NCI-H526 (cell line): ENCODE data around the gene BAHCC1.
A peak's percentile ranks its signal among the peaks of the same experiment; 100 is the strongest.

ENCODE experiments used
- DNase-seq, 2 experiments: peaks; one replicate each; lab custom pipeline; 2025; lab: John Stamatoyannopoulos, UW

BAHCC1 gene

DNA sequence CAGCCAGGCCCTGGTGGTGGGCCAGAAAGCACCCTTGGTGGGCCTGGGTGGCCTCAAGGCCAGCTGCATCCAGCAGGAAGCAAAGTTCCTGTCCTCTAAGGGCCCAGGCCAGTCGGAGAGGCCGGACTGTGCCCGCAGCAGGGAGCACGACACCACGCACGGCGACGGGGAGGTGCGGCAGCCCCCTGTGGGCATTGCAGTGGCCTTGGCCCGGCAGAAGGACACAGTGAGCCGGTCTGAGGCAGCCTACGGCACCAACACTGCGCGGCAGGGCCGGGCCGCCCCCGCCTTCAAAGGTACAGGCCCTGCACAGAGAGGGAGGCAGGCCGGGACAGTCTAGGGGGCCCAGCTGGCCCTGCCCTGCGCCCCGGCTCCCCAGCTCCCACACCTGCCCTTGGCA lies 48.0 kb downstream of the BAHCC1 start:
- DNase-seq, result no peak

DNA sequence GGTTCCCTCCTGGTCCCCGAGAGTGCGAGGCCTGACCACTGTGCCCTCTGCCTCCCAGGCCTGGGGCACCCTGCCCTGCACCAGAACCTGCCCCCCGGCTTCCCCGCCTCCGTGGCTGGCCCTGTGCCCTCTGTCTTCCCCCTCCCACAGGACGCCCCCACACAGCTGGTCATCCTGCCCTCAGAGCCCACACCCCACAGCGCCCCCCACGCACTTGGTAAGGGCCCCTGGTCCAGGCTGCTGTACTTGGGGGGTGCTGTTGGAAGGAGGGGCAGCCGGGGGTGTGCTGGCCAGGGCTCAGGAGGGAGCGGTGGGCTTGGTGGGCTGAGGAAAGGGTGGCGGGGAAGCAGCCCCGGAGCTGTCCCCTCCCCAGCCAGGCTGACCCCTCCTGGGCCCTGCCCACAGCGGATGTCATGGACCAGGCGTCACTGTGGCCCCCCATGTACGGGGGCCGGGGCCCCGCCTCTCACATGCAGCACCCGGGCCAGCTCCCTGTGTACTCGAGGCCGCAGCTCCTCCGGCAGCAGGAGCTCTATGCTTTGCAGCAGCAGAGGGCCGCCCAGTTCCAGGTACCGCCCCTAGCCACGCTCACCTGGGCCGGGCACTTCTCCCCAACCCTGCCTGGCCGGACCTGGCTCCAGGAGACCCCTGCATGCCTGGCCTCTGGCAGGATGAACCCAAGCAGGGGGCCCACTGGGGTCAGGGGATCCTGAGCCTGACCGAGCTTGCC lies 49.5 kb downstream of the BAHCC1 start:
- DNase-seq, result no peak

DNA sequence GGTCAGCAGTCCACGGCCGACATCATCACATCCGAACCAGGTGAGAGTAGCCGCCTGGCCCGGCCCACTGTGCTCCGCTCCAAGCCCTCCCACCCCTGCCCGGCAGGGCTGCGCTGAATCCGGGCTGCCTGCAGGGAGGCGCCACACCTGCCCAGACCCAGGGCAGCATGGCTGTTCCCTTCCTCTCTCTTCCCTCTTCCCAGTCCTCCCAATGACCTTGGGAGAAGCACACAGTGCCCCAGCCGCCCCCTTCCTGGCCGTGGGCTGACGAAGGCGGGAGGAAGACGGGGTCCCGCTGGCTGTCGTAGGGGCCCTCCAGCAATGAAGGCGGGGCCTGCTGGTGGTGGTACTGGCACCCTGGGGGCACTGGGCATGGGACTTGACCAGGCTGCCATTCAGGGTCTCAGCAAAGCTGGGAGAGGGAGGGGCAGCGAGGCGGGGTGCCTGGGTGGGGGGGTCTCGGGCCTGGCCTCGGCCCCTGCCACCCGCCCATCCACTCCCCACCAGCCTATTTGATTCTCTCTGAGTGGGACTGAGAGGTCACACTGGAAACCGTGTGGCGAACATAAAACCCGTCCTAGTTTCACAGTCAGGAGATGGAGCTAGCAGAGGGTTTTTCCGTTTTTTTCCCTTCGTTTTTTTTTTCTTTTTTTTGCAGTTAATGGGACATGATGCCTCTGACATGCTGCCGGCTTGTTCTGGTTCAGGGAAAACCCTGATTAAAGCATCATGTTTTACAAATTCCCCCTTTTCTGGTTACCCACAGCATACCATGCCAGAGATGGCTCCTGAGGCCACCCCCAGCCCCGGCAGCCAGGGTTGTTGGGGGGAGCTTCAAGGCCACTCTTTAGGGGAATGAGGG lies 50.6 kb downstream of the BAHCC1 start:
- DNase-seq, result no peak

DNA sequence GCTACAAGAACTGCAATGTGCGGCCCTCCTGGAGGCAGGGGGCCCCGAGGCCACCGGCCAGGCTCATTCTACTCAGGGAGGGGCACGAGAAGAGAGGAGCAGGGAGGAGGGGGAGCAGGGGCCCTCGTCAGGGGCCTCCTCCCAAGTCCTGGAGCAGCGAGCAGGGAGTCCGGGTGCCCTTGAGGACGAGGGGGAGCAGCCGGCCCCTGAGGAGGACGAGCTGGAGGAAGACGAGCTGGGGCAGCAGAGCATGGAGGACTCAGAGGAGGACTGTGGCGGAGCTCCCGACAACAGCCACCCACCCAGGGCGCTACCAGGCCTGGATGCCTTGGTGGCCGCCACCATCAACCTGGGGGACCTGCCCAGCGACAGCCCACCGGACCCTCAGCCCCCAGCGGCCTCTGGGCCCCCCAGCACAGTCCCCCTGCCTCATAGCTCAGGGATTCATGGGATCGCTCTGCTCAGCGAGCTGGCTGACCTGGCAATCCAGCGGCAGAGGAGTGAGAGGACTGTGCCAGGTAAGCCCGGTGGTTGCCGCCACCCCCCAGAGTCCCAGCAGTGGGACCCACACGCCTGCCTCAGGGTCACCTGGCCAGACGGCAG lies 52.2 kb downstream of the BAHCC1 start:
- DNase-seq, result no peak

DNA sequence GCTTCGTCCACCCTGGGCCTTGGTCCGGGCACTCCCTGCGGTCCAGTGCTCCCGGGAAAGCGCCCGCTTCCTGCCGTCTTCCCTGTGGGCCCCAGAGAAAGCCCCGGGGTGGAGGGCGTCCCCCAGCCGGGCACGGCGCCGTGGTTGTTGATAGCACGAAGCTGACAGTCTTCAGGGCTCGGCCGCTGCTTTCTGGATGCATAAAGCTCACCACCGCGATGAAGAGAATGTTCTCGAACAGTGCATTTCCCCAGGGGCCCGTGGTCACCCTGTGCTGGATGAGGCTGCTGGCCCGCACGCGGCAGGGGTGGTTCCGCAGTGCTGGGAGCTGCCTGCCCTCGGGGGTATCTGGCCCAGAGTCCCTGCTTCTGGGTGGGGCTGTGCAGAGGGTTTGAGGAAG lies 53.2 kb downstream of the BAHCC1 start:
- no peak for DNase-seq

DNA sequence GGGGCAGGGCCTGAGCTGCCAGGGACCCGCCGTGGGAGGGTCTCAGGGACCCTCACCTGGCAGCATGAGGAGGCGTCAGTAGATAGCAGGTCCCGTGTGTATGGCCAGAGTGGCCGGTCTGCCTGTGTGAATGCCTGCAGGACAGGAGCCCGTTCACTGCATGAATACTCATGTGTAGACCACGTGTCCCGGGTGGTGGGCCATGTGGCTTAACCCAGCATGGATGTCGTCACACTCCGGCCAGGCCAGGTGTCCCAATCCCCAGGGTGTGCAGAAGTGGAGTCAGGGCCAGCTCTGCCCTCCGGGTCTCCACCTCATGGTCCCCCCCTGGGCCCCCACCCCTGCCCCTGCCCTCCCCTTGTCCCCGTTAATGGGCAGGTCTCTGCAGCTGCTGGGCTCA lies 53.7 kb downstream of the BAHCC1 start:
- no peak for DNase-seq

DNA sequence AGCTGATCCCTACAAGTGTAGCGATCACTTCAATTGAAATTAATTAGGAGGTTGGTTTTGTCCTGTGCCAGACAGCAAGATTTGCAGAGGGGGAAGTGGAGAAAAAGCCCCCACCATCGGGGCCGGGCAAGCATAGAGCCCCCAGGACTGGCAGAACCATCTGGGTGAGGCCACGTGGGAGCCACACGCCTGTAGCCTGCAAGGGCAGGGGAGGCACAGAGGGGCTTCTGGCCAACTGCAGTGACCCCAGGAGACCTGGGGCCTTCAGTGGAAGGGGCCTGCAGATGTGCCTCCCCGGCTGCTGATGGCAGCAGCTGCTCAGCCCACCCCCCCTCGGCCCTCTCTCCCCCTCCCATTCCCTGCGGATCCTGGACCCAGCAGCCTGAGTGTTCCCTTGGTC lies 54.1 kb downstream of the BAHCC1 start:
- no peak for DNase-seq

DNA sequence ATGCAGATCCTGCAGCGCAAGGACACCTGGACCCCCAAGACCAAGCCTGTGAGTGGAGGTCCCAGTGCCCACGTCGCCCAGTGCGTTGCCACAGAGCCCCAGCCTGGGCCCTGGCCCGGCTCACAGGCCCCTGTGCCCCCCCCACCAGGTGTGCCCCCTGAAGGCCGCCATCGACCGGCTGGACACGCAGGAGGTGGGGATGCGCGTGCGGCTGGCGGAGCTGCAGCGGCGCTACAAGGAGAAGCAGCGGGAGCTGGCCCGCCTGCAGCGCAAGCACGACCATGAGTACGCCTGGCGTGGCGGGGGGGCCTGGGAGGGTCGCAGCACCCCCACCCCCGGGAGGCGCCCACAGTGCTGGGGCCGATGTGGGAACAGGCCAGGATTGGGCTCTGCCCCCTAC lies 56.6 kb downstream of the BAHCC1 start:
- DNase-seq, result no peak

DNA sequence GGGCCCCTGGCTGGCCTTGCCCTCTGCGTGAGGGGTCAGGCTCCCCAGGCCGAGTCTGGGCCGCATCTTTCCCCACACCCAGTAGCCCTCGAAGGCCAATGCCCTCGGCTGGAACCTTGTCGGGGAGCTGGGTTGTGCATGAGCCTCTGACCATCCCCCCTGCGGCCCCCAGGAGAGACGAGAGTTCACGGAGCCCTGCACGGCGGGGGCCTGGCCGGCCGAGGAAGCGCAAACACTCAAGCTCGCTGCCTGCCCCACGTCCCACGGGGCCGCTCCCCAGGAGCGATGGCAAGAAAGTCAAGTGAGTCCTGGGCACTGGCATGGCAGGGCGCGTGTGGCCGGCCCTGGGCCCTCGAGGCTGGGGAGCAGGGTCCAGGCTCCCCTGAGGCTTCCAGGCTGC lies 57.3 kb downstream of the BAHCC1 start:
- DNase-seq, result no peak

DNA sequence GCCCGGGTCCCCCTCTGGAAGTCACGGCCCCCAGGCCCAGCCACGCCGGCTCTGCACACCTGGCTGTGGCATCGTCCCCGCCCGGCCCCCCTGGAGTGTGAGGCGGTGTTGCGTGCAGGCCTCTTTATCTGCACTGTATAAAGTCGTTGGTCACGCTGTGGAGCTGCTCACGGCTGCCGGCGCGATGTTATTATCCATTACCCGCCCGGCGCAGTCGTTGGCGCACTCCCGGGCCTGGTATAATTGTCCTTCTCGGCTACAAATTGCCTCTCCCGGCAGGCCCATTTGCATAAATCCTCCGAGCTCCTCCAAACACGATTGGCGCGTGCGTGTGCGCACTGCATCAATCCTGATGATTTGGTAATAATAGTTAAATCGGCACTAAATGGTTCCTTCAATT lies 57.8 kb downstream of the BAHCC1 start:
- peak; percentile 88 to 96 for DNase-seq

DNA sequence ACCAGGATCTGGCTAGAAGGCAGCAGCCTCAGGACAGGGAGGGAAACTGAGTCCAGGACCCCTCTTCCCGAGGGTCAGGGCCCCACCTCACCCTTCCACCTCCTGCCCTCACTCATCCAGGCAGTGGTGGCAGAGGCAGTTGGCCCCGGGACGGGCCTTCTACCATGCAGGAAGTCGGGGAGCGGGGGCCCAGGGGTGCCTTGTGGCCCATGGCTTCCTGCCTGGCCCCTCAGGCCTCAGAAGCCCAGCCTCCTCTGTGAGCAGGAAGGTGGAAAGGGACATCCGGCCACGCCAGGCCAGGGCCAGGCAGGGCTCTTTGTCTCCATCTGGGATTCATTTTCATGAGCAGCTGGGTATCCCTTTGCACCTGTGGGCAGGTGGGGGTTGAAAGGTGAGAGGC lies 58.5 kb downstream of the BAHCC1 start:
- no peak for DNase-seq

DNA sequence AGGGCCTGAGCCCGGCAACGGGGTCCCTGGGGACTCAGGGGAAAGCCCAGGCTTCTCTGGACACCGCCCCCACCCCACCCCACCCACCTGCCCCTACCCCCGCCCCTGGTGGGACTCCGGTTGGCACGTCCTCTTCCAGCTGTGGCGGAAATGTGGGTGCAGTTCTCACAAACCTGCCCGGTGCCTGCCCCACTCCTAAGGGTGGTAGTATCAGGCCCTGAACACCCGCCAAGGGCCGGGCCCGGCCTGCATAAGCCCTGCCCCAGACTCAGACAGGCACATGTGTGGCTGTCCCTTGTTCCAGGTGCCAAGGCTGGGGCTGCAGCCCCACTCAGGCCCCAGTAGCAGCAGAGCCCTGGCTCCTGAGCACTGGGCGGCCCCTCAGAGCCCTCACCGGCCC lies 59.2 kb downstream of the BAHCC1 start:
- no peak for DNase-seq

DNA sequence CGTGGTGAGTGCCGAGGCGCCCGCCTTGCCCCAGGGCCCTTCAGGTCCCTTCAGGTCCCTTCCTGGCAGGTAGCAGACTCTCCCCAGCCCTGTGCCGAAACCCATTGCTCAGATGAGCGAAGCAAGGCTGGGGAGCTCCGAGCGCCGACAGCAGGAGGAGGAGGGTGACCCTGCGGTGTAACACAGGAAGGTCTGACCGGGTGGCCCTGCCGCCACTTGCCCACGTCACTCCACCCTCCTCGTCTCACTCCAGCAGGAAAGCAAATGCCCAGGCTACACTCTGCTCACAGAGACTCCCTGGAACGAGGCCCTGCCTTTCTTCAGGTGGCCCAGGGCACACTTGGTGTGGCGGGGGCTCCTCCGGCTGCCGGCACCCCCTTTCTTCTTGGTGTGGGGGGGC lies 60.1 kb downstream of the BAHCC1 start:
- DNase-seq, result no peak

DNA sequence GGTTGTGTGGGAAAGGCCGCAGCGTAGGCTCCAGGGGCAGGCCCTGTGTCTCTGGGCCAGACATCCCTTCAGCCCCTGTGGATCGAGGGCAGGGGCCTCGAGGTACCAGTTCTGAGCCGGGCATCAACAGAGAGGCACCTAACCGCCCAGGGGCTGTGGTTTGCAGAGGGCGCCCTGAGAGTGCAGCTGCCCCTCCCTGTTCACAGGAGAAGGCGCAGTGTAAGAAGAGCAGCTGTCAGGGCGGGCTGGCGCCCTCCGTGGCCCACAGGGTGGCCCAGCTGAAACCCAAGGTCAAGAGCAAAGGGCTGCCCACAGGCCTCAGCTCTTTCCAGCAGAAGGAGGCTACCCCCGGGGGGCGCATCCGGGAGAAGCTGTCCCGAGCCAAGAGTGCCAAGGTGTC lies 60.8 kb downstream of the BAHCC1 start:
- DNase-seq, result no peak

DNA sequence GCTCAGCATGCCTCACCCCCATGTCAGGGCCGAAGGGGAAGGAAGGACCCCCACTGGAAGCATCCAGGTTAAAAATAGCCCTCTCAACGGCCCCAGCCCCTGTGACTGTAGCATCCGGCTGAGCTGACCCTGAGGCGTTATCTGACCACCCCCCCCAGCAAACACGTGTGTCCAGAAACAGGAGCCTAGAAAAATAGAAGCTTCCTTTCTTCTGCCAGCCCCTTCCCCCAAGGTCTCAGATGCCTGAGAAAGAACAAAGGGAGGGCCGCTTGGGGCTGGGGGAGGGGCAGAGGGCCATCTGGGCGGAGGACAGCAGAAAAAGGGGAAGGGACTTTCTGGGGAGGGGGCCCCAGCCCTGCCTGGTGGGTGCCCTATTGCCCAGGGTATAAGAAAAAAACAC lies 61.5 kb downstream of the BAHCC1 start:
- DNase-seq, result no peak

DNA sequence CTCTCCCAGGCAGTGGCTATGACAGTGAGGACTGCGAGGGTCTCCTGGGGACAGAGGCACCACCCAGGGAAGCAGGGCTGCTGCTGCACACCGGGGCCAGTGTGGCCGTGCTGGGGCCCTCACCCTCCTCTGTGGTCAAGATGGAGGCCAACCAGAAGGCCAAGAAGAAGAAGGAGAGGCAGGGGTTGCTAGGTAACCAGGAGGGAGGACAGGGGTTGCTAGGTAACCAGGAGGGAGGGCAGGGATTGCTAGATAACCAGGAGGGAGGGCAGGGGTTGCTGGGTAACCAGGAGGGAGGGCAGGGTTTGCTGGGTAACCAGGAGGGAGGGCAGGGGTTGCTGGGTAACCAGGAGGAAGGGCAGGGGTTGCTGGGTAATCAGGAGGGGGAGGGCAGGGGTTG lies 62.1 kb downstream of the BAHCC1 start:
- DNase-seq, result no peak

DNA sequence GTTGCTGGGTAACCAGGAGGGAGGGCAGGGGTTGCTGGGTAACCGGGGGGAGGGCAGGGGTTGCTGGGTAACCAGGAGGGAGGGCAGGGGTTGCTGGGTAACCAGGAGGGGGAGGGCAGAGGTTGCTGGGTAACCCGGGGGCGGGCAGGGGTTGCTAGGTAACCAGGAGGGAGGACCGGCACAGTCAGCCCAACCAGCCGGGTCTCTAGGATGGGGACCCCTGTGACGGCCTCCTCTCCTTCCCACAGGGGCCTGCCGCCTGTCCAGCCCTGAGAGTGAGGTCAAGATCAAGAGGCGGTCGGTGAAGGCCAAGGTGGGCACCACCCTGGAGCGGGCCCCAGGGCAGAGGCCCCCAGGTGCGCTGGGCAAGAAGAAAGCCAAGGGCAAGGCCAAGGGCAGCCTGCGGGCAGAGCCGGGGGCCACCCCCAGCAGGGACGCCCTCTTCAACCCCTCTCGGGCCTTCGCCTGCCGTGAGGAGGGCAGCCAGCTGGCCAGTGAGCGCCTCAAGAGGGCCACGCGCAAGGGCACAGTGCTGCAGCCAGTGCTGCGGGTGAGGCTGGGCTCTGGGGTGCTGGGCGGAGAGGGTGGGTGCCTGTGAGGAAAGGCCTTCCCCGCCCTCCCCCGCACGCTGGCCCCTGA lies 62.8 kb downstream of the BAHCC1 start:
- peak in 1 of 2 experiments; percentile 23 for DNase-seq

DNA sequence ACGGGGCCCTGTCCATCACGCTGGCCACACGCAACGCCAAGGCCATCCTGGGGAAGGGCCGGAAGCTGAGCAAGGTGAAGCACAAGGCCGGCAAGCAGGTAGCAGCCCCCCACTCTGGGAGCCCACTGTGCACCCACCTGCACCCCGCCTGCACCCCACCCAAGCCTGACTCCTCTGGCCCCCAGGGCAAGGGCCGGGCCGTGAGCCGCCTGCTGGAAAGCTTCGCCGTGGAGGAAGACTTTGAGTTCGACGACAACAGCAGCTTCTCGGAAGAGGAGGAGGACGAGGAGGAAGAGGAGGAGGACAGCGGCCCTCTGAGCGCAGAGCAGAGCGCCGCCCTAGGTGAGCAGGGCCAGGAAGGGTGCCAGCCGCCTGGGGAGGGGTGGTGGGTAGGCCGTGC lies 63.4 kb downstream of the BAHCC1 start:
- no peak for DNase-seq

DNA sequence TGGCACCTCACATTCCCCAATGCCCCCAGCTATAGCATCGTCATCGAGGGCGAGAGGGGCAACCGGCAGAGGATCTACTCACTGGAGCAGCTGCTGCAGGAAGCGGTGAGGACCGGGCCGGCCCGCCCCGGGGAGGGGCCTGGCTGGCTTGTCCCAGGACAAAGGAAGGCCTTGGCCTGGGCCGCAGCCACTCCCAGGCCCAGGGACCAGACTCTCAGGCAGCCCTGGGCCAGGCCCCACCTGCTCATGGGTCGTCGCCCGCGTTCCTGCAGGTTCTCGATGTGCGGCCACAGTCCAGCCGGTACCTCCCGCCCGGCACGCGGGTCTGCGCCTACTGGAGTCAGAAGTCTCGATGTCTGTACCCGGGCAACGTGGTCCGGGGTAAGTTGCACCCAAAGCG lies 64.0 kb downstream of the BAHCC1 start:
- DNase-seq, result no peak

DNA sequence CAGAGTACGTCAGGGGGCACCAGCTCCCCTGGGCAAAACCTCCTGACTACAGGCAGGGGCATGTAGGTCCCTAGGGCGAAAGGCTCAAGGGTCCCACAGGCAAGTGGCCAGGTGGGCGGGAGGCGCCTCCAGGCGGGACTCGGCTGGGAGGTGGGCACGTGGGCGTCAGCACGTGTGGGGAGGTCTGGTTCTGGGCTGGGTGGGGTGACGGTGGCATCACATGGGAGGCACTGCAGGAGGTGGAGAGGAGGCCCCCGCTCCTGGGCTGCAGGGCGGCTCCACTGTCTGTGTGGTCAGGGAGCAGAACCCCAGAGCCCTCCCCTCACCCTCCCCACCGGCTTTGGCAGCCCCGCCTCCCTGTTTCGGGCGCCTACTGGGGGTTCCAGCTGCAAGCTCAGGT lies 64.6 kb downstream of the BAHCC1 start:
- no peak for DNase-seq

DNA sequence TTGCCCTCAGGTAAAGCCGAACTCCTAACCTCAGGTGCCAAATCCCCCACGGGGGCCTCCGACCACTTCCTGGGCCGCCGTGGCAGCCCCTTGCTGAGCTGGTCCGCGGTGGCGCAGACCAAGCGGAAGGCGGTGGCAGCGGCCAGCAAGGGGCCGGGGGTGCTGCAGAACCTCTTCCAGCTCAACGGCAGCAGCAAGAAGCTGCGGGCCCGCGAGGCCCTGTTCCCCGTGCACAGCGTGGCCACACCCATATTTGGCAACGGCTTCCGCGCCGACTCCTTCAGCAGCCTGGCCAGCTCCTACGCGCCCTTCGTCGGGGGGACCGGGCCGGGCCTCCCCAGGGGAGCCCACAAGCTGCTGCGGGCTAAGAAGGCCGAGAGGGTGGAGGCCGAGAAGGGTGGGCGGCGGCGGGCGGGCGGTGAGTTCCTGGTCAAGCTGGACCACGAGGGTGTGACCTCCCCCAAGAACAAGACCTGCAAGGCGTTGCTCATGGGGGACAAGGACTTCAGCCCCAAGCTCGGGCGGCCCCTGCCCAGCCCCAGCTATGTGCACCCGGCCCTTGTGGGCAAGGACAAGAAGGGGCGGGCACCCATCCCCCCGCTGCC lies 65.7 kb downstream of the BAHCC1 start:
- peak in 1 of 2 experiments; percentile 65 for DNase-seq
